HepG2 (cell line): ENCODE data around the gene KANK3. TPM values are rescaled to one million over a fixed set of nuclear protein-coding genes. Genes with fewer than 3 reads are reported as not detected.

ENCODE experiments used
- ADNP ChIP-seq: sonication (generic); formaldehyde crosslinking; IDR thresholded peaks from 2 replicates; pipeline ENCODE4 v1.4.0; 2020; ENCODE audit warnings: missing genetic modification reagents
- HNF4A ChIP-seq: sonication (generic); formaldehyde crosslinking; IDR thresholded peaks from 2 replicates; pipeline ENCODE4 v1.4.0; 2020; ENCODE audit warnings: missing genetic modification reagents
- KDM6A ChIP-seq: IDR thresholded peaks from 2 replicates; pipeline ENCODE4 v1.6.1; 2016; ENCODE audit warnings: low read depth
- MAFK ChIP-seq, 2 experiments: IDR thresholded peaks in 1 of 2; conservative IDR thresholded peaks in 1 of 2; 2 replicates each; pipeline ENCODE4 v1.6.1; 2011; ENCODE audit warnings: improper control_type of control experiment in 2 of 2, low read length in 2 of 2
- MED13 ChIP-seq: sonication (generic); formaldehyde crosslinking; IDR thresholded peaks from 2 replicates; pipeline ENCODE4 v1.5.0; 2020; ENCODE audit warnings: missing genetic modification reagents
- MLX ChIP-seq: IDR thresholded peaks from 2 replicates; pipeline ENCODE4 v1.6.1; 2016
- NFE2L2 ChIP-seq: fragments of 150-350 bp; IDR thresholded peaks from 2 replicates; pipeline ENCODE4 v1.6.1; 2014; ENCODE audit warnings: low read length
- NONO ChIP-seq, 2 experiments: fragments of 450-650 bp in 1 of 2; sonication (generic) in 1 of 2; formaldehyde crosslinking in 1 of 2; IDR thresholded peaks in 1 of 2; conservative IDR thresholded peaks in 1 of 2; 2 replicates each; pipeline versions ENCODE4 v1.6.1 to v1.8.0; 2017 to 2022; ENCODE audit warnings: mild to moderate bottlenecking in 1 of 2, missing genetic modification reagents in 1 of 2, moderate library complexity in 1 of 2
- NR2F1 ChIP-seq, 2 experiments: fragments of 450-650 bp in 1 of 2; formaldehyde crosslinking in 1 of 2; IDR thresholded peaks; 2 replicates each; pipeline versions ENCODE4 v1.5.0 to v1.6.1; 2016 to 2020; ENCODE audit warnings: mild to moderate bottlenecking in 1 of 2, missing compliant biosample characterization in 1 of 2, missing genetic modification reagents in 1 of 2, moderate library complexity in 1 of 2
- TBX3 ChIP-seq: fragments of 450-650 bp; IDR thresholded peaks from 2 replicates; pipeline ENCODE4 v1.6.1; 2017; ENCODE audit warnings: antibody characterized with exemption, mild to moderate bottlenecking, inconsistent platforms, borderline replicate concordance
- ZBTB14 ChIP-seq: sonication (generic); formaldehyde crosslinking; IDR thresholded peaks from 2 replicates; pipeline ENCODE4 v1.4.0; 2020; ENCODE audit warnings: missing genetic modification reagents
- ZFP91 ChIP-seq: sonication (generic); formaldehyde crosslinking; IDR thresholded peaks from 2 replicates; pipeline ENCODE4 v1.9.0; 2022; ENCODE audit warnings: missing genetic modification reagents, mild to moderate bottlenecking, borderline replicate concordance
- ZHX2 ChIP-seq, 2 experiments: sonication (generic) in 1 of 2; formaldehyde crosslinking in 1 of 2; IDR thresholded peaks; 2 replicates each; pipeline versions ENCODE4 v1.6.1 to v1.9.0; 2014 to 2022; ENCODE audit warnings: antibody characterized with exemption in 1 of 2, borderline replicate concordance in 1 of 2, inconsistent platforms in 1 of 2, low read depth in 1 of 2, missing genetic modification reagents in 1 of 2
- ZNF468 ChIP-seq: sonication (generic); formaldehyde crosslinking; IDR thresholded peaks from 2 replicates; pipeline ENCODE4 v1.8.0; 2022; ENCODE audit warnings: mild to moderate bottlenecking, moderate library complexity, missing genetic modification reagents
- polyA plus RNA-seq, 8 experiments: library from polyadenylated mRNA; depleted of rRNA in 3 of 8; stranded (reverse) in 7 of 8; unstranded in 1 of 8; fragments of >200 nt; fragmentation: Illumina TruSeq in 4 of 8; extraction: Trizol in 4 of 8; gene quantifications; 2 replicates each; pipeline versions ENCODE4 v1.2.1 to v1.2.3, GENCODE V29; 2011 to 2016; ENCODE audit warnings: low read depth in 4 of 8, missing spikeins in 1 of 8, mixed read lengths in 1 of 8; ENCODE audit not compliant: insufficient read depth in 1 of 8
- total RNA-seq, 5 experiments: library from RNA; depleted of rRNA; stranded (reverse); fragments of >200 nt; fragmentation: Illumina TruSeq; extraction: Trizol; gene quantifications; 2 replicates each; pipeline ENCODE4 v1.2.3, GENCODE V29; 2016; ENCODE audit warnings: low read depth in 1 of 5

KANK3 gene
- total and polyA plus RNA-seq, 2 of the 13 experiments (the other 11 are each of a cell fraction or from before 2014, with no cell fraction given) = 0.15 to 0.20 TPM

GRCh38 chr19:8357007-8357521, 14.0 kb upstream of the KANK3 start (continued):
- TF ChIP-seq ZFP91 (CRISPR knock-in tag) (peak; percentile 74), MAFK (conservative IDR thresholded peaks at IDR 0.05 in 1 of 2, IDR thresholded peaks at IDR 0.05 in 1 of 2; ENCODE audit: low read length in 2 of 2) (peak in 1 of 2 experiments; percentile 33; a peak in 2 of 4 replicates), ZNF468 (CRISPR knock-in tag) (no peak), ZHX2 (IDR thresholded peaks at IDR 0.05; ENCODE audit: low read depth) (0 out of 2 replicates have a peak, but pooled peaks have one; percentile 39), ZHX2 (CRISPR knock-in tag; IDR thresholded peaks at IDR 0.05; ENCODE audit: borderline replicate concordance) (no peak), NFE2L2 (no peak), ADNP (CRISPR knock-in tag) (peak; percentile 96), MLX (peak; percentile 93), ZBTB14 (CRISPR knock-in tag) (no peak), TBX3 (peak; percentile 88; the same call in 1 of the 2 replicates), NR2F1 (CRISPR knock-in tag; IDR thresholded peaks at IDR 0.05) (peak; percentile 79 to 93), NONO (IDR thresholded peaks at IDR 0.05) (no peak), NONO (CRISPR knock-in tag; conservative IDR thresholded peaks at IDR 0.05) (peak; percentile 89), MED13 (CRISPR knock-in tag) (0 out of 2 replicates have a peak, but pooled peaks have one; percentile 30), HNF4A (peak; percentile 98), KDM6A (peak; percentile 83)
